ENCODE data around the gene IHH. TPM values are rescaled to one million over a fixed set of nuclear protein-coding genes. Genes with fewer than 3 reads are reported as not detected.
A peak's percentile ranks its signal among the peaks of the same experiment; 100 is the strongest.

The IHH gene
- total RNA-seq, 1 experiment from 2014 or later = 0.07 TPM

DNA sequence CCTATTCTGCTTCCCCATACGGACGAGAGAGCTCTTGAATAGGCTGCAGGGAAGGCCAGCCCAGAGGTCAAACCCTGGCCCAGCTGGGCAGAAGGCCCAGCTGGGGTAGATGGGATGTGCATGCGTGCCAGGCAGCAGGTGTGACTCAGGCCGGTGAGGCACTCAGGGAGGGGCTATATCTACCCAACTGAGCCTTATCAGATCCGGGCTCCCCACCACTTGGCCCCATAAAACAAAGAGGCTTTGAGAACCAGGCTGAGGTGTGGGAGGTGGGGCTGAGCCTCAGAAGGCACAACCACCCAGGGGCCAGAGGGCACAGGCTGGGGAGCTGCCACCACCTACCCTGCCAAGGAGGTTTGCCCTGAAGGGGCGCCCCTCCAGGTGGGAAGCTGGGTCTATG, 11.4 kb downstream of the IHH start:
- intact Hi-C loops (cut with micrococcal nuclease) = no loop called here
- Histone ChIP-seq H3K9ac (ENCODE audit: low read length) (no peak overlapping the region), H3F3A (ENCODE audit: low read length, unreplicated experiment) (no peaks in the 10 kb centered on the region), H3K36me3 (ENCODE audit: low read depth, low read length) (no peaks in the 10 kb centered on the region), H3K4me3 (ENCODE audit: low read length) (no peak overlapping the region), H2AFZ (ENCODE audit: low read length) (no peak overlapping the region), H4K20me1 (ENCODE audit: low read length) (no peaks in the 10 kb centered on the region), H3K4me2 (ENCODE audit: low read length) (no peak overlapping the region; the same call in 1 of the 2 replicates), H3K27me3 (ENCODE audit: low read length) (peaks cover 8% of the 10 kb centered on the region; the same call in 1 of the 2 replicates), H3K9me2 (replicated peaks; ENCODE audit: low read length) (no peaks in the 10 kb centered on the region), H3K9me3 (ENCODE audit: low read length) (no peaks in the 10 kb centered on the region), H3K4me1 (ENCODE audit: insufficient read depth, low read length) (peaks cover 17% of the 10 kb centered on the region), H3K27ac (ENCODE audit: low read length) (peak overlapping the region; percentile 14; the same call in 1 of the 2 replicates), H3K79me2 (ENCODE audit: low read length) (no peaks in the 10 kb centered on the region)
- POLR2A ChIA-PET (ENCODE audit: unreplicated experiment) = no interaction called here
- CTCF ChIA-PET = no interaction called here
- no TSS peak for BruUV-seq (replicated peaks)
- ATAC-seq (peak; percentile 54), DNase-seq (peak; percentile 66)
- no peak for TF ChIP-seq EZH2 (IDR thresholded peaks at IDR 0.05; ENCODE audit: low read length, unreplicated experiment)
- TF ChIP-seq, protein P1, sequence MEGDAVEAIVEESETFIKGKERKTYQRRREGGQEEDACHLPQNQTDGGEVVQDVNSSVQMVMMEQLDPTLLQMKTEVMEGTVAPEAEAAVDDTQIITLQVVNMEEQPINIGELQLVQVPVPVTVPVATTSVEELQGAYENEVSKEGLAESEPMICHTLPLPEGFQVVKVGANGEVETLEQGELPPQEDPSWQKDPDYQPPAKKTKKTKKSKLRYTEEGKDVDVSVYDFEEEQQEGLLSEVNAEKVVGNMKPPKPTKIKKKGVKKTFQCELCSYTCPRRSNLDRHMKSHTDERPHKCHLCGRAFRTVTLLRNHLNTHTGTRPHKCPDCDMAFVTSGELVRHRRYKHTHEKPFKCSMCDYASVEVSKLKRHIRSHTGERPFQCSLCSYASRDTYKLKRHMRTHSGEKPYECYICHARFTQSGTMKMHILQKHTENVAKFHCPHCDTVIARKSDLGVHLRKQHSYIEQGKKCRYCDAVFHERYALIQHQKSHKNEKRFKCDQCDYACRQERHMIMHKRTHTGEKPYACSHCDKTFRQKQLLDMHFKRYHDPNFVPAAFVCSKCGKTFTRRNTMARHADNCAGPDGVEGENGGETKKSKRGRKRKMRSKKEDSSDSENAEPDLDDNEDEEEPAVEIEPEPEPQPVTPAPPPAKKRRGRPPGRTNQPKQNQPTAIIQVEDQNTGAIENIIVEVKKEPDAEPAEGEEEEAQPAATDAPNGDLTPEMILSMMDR (conservative IDR thresholded peaks at IDR 0.05; ENCODE audit: low read depth, low read length) = no peak
- no peak for TF ChIP-seq EZH2phosphoT487 (IDR thresholded peaks at IDR 0.05; ENCODE audit: borderline replicate concordance, low read length)

DNA sequence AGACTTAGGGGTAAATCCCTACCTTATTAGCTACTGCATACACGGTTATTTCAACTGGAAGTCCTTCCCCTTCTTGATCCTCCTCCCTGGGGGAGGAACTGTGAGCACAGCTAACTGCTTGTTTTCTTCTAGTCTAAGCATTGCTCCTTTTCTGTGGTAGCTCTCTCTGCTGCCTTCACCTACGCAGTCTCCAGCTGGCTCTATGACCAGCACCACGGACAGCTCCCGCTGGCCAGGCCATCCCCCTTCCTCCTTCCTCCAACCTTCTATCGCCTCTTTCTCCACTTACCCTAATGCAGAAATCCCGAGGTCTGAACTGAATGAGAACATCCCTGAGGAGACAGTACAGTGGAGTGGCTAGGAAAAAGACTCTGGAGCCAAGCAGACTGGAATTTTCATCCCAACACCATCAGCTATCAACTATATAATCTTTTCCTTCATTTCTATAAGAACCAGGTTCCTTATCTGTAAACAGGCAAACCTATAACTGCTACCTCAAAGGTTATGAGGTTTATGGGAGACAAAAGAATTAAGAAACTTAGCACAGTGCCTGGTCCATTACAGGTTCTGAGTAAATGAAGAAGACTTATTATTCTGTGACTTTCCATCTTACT, 14.7 kb downstream of the IHH start:
- intact Hi-C loops (cut with micrococcal nuclease) = no loop called here

More for the DNA sequence above, 14.7 kb downstream of the IHH start:
- Histone ChIP-seq H3K27ac (ENCODE audit: low read length) (no peak overlapping the region), H3K4me1 (ENCODE audit: insufficient read depth, low read length) (peaks cover 17% of the 10 kb centered on the region), H3K36me3 (ENCODE audit: low read depth, low read length) (no peaks in the 10 kb centered on the region), H3K9ac (ENCODE audit: low read length) (no peak overlapping the region), H3K79me2 (ENCODE audit: low read length) (no peaks in the 10 kb centered on the region), H3K9me3 (ENCODE audit: low read length) (no peaks in the 10 kb centered on the region), H3K27me3 (ENCODE audit: low read length) (peaks cover 29% of the 10 kb centered on the region), H3K4me3 (ENCODE audit: low read length) (no peak overlapping the region), H2AFZ (ENCODE audit: low read length) (no peak overlapping the region), H4K20me1 (ENCODE audit: low read length) (no peaks in the 10 kb centered on the region), H3K4me2 (ENCODE audit: low read length) (no peak overlapping the region), H3F3A (ENCODE audit: low read length, unreplicated experiment) (no peaks in the 10 kb centered on the region), H3K9me2 (replicated peaks; ENCODE audit: low read length) (no peaks in the 10 kb centered on the region)
- TF ChIP-seq EZH2phosphoT487 (IDR thresholded peaks at IDR 0.05; ENCODE audit: borderline replicate concordance, low read length) (no peak), EZH2 (IDR thresholded peaks at IDR 0.05; ENCODE audit: low read length, unreplicated experiment) (no peak)
- TF ChIP-seq, protein P1 (conservative IDR thresholded peaks at IDR 0.05; ENCODE audit: low read depth, low read length) = no peak
- DNase-seq (peak; percentile 59), ATAC-seq (peak; percentile 53)
- BruUV-seq (replicated peaks) = no TSS peak
- POLR2A ChIA-PET (ENCODE audit: unreplicated experiment) = no interaction called here
- CTCF ChIA-PET = interaction anchor here (1.2 kb wide), 1 partner anchor 16 kb away, joined by 4 read pairs; no protein-coding TSS in a partner anchor

Data from PC-3 (cell line).